ENCODE results near the gene CNGA2.

- TF ChIP-seq EZH2 (IDR thresholded peaks at IDR 0.05; ENCODE audit: borderline replicate concordance, low read depth, low read length, severe bottlenecking) = no peak
- no peak for TF ChIP-seq CTCF (IDR thresholded peaks at IDR 0.05; ENCODE audit: borderline replicate concordance, extremely low read depth, low read length, poor library complexity, severe bottlenecking)
Measured at GRCh38 chrX:151727346-151727745, 7.2 kb upstream of the CNGA2 start.
